HEK293 (cell line): ENCODE data around the gene TOP3A.

Experiments
- CTCF ChIA-PET: fragments of 350-600 bp; formaldehyde crosslinking; extraction: SDS; loops from one replicate; lab custom pipeline; 2021; ENCODE audit warnings: antibody characterized with exemption; lab: Yijun Ruan, JAX
- POLR2A ChIA-PET: fragments of 300-600 bp; formaldehyde crosslinking; extraction: SDS; loops from one replicate; lab custom pipeline; 2020; ENCODE audit warnings: antibody characterized with exemption, inconsistent platforms; lab: Yijun Ruan, JAX
- H3K27ac ChIP-seq: fragments of 200-500 bp; sonication (Bioruptor generic); 2 replicates; pipeline ENCODE4 v1.5.1; 2014; ENCODE audit warnings: low read depth, low read length, control low read depth, inconsistent platforms; ENCODE audit errors: extremely low read depth
- H3K36me3 ChIP-seq, 2 experiments: fragments of 200-500 bp in 1 of 2; sonication (Bioruptor generic) in 1 of 2; 1 replicate in 1 of 2; 2 replicates in 1 of 2; pipeline ENCODE4 v1.5.1; 2014 to 2017; ENCODE audit warnings: inconsistent platforms in 2 of 2, low read length in 2 of 2; ENCODE audit not compliant: control insufficient read depth in 2 of 2, insufficient read depth in 1 of 2
- H3K4me1 ChIP-seq: fragments of 200-500 bp; sonication (Bioruptor generic); 2 replicates; pipeline ENCODE4 v1.5.1; 2014; ENCODE audit warnings: mild to moderate bottlenecking, low read length, inconsistent platforms; ENCODE audit not compliant: control insufficient read depth, insufficient read depth
- H3K4me3 ChIP-seq: 2 replicates; pipeline ENCODE4 v1.5.1; 2011; ENCODE audit warnings: low read depth, mild to moderate bottlenecking, control low read depth, low read length, moderate library complexity
- H3K9me3 ChIP-seq: fragments of 200-500 bp; sonication (Bioruptor generic); 2 replicates; pipeline ENCODE4 v1.5.1; 2014; ENCODE audit warnings: low read depth, low read length, inconsistent platforms; ENCODE audit not compliant: control insufficient read depth, insufficient read depth
- CTCF ChIP-seq: fragments of 450-650 bp; formaldehyde crosslinking; IDR thresholded peaks from 2 replicates; pipeline ENCODE4 v1.5.1; 2016; ENCODE audit warnings: missing biosample characterization, missing genetic modification characterization
- PBX3 ChIP-seq: sonication (generic); formaldehyde crosslinking; IDR thresholded peaks from 2 replicates; pipeline ENCODE4 v1.8.1; 2022; ENCODE audit warnings: mild to moderate bottlenecking, moderate library complexity, missing genetic modification reagents
- PRDM10 ChIP-seq: fragments of 450-650 bp; formaldehyde crosslinking; IDR thresholded peaks from 2 replicates; pipeline ENCODE4 v1.5.1; 2016; ENCODE audit warnings: missing biosample characterization, missing genetic modification characterization
- TRIM28 ChIP-seq: IDR thresholded peaks from 2 replicates; pipeline ENCODE4 v1.6.1; 2011; ENCODE audit warnings: low read length, control low read depth, borderline replicate concordance
- ZBTB17 ChIP-seq: fragments of 450-650 bp; formaldehyde crosslinking; IDR thresholded peaks from 2 replicates; pipeline ENCODE4 v1.5.1; 2016; ENCODE audit warnings: missing biosample characterization, missing genetic modification characterization
- ZNF169 ChIP-seq: fragments of 450-650 bp; formaldehyde crosslinking; IDR thresholded peaks from 2 replicates; pipeline ENCODE4 v1.5.1; 2016; ENCODE audit warnings: missing biosample characterization, missing genetic modification characterization
- ZNF18 ChIP-seq: fragments of 450-650 bp; formaldehyde crosslinking; IDR thresholded peaks from 2 replicates; pipeline ENCODE4 v1.5.1; 2016; ENCODE audit warnings: missing biosample characterization, missing genetic modification characterization
- ZNF221 ChIP-seq: fragments of 450-650 bp; formaldehyde crosslinking; IDR thresholded peaks from 2 replicates; pipeline ENCODE4 v1.5.1; 2017; ENCODE audit warnings: missing biosample characterization, missing genetic modification characterization, borderline replicate concordance
- ZNF341 ChIP-seq: fragments of 450-650 bp; formaldehyde crosslinking; IDR thresholded peaks from 2 replicates; pipeline ENCODE4; 2016; ENCODE audit warnings: low read depth, missing biosample characterization, missing genetic modification characterization
- ZNF518A ChIP-seq: fragments of 450-650 bp; formaldehyde crosslinking; conservative IDR thresholded peaks from 2 replicates; pipeline ENCODE4 v1.5.1; 2016; ENCODE audit warnings: low read depth, missing biosample characterization, missing genetic modification characterization
- ZNF596 ChIP-seq: fragments of 450-650 bp; IDR thresholded peaks from 2 replicates; pipeline ENCODE4 v1.5.0; 2018; ENCODE audit warnings: missing biosample characterization, mild to moderate bottlenecking, missing genetic modification characterization, moderate library complexity
- ZNF621 ChIP-seq: fragments of 450-650 bp; formaldehyde crosslinking; IDR thresholded peaks from 2 replicates; pipeline ENCODE4 v1.5.1; 2017; ENCODE audit warnings: missing biosample characterization, missing genetic modification characterization
- ZNF629 ChIP-seq: fragments of 450-650 bp; formaldehyde crosslinking; IDR thresholded peaks from 2 replicates; pipeline ENCODE4 v1.5.1; 2017; ENCODE audit warnings: missing biosample characterization, missing genetic modification characterization
- TF ChIP-seq, protein P1 (sequence below): fragments of 450-650 bp; formaldehyde crosslinking; IDR thresholded peaks from 2 replicates; pipeline ENCODE4 v1.5.1; 2016; ENCODE audit warnings: missing biosample characterization, missing genetic modification characterization

Gene TOP3A

DNA sequence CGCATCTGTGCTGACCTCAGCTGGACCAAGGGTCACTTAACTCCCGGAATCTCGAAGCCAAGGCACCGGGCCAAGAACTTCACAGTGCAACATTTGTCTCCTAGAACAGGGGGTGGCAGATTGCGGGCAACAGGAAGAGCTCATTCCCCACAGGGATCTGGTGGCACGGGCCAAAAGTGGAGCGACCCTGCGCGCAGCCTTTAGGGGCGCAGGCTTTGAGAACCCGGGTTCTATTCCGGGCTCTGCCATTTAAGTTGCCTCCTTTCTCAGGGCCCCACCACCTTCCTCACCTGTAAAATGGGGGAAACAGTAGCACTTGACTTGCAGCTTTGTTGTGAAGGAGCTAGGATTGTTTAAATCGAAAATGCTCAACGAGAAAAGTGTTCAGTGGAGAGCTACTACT, 47.9 kb upstream of the TOP3A start:
- Histone ChIP-seq H3K4me3 (peak overlapping the region; percentile 90), H3K36me3 (peaks cover 25 to 26% of the 10 kb centered on the region in 2 experiments; a peak in 2 of 3 replicates), H3K4me1 (no peaks in the 10 kb centered on the region), H3K27ac (peak overlapping the region; percentile 80; the same call in 1 of the 2 replicates), H3K9me3 (no peaks in the 10 kb centered on the region)
- CTCF ChIA-PET = interaction anchor here (0.6 to 1.1 kb wide), 2 partner anchors 42 to 169 kb away, joined by 3 to 6 read pairs; no protein-coding TSS in a partner anchor
- TF ChIP-seq ZNF621 (tag by site-specific recombination) (no peak), ZNF596 (tag by site-specific recombination) (0 out of 2 replicates have a peak, but pooled peaks have one; percentile 12), ZNF18 (no peak), ZNF518A (tag by site-specific recombination) (no peak), ZNF169 (tag by site-specific recombination) (no peak), CTCF (tag by site-specific recombination) (no peak), PBX3 (CRISPR knock-in tag) (no peak), ZBTB17 (no peak), PRDM10 (peak; percentile 94), ZNF221 (tag by site-specific recombination) (no peak), TRIM28 (no peak), ZNF629 (tag by site-specific recombination) (no peak), ZNF341 (tag by site-specific recombination) (peak; percentile 88)
- TF ChIP-seq, protein P1, sequence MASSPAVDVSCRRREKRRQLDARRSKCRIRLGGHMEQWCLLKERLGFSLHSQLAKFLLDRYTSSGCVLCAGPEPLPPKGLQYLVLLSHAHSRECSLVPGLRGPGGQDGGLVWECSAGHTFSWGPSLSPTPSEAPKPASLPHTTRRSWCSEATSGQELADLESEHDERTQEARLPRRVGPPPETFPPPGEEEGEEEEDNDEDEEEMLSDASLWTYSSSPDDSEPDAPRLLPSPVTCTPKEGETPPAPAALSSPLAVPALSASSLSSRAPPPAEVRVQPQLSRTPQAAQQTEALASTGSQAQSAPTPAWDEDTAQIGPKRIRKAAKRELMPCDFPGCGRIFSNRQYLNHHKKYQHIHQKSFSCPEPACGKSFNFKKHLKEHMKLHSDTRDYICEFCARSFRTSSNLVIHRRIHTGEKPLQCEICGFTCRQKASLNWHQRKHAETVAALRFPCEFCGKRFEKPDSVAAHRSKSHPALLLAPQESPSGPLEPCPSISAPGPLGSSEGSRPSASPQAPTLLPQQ (tag by site-specific recombination) = no peak
- TF ChIP-seq, all 188 proteins: peak for 3
- POLR2A ChIA-PET = interaction anchor here (0.6 to 1.6 kb wide), 6 partner anchors 11 to 48 kb away, joined by 3 to 7 read pairs (median 3); partner anchors contain the start of gene TOP3A
